SK-N-SH (cell line): ENCODE measurements around the gene SAMD8. TPM values are rescaled to one million over a fixed set of nuclear protein-coding genes. Genes with fewer than 3 reads are reported as not detected.

Experiments used
- CTCF ChIA-PET: fragments of 300-600, 350-600 bp; formaldehyde crosslinking; extraction: SDS; loops from one replicate; lab custom pipeline; 2021; lab: Yijun Ruan, JAX
- POLR2A ChIA-PET: fragments of 350-600 bp; sonication (Branson Sonifier 250); formaldehyde crosslinking; extraction: SDS; loops from one replicate; lab custom pipeline; 2020; ENCODE audit warnings: antibody characterized with exemption, inconsistent platforms; lab: Yijun Ruan, JAX
- DNase-seq: peaks from one replicate; pipeline ENCODE4 v3.0.0; 2012
- H2AFZ ChIP-seq: fragments of 200-600 bp; sonication (generic); 2 replicates; pipeline ENCODE4 v1.8.1; 2016; ENCODE audit warnings: antibody characterized with exemption, mild to moderate bottlenecking, low read depth
- H3F3A ChIP-seq: fragments of 200-600 bp; sonication (generic); replicated peaks from 2 replicates; pipeline ENCODE3; 2016; ENCODE audit warnings: antibody characterized with exemption, mild to moderate bottlenecking; ENCODE audit not compliant: insufficient read depth
- H3K27ac ChIP-seq, 2 experiments: fragments of 200-500 bp in 1 of 2; fragments of 200-600 bp in 1 of 2; sonication (Bioruptor generic) in 1 of 2; sonication (generic), shearing (Covaris generic) in 1 of 2; 2 replicates each; pipeline versions ENCODE4 v1.5.1 to v1.6.1; 2014 to 2016; ENCODE audit warnings: low read depth in 2 of 2, inconsistent platforms in 1 of 2, low read length in 1 of 2, mild to moderate bottlenecking in 1 of 2, mixed read lengths in 1 of 2
- H3K27me3 ChIP-seq: fragments of 200-600 bp; sonication (generic), shearing (Covaris generic); 2 replicates; pipeline ENCODE4 v1.6.1; 2016; ENCODE audit warnings: mixed run types; ENCODE audit not compliant: insufficient read depth
- H3K36me3 ChIP-seq, 2 experiments: fragments of 200-500 bp in 1 of 2; fragments of 200-600 bp in 1 of 2; sonication (Bioruptor generic) in 1 of 2; sonication (generic) in 1 of 2; replicated peaks in 1 of 2; 2 replicates each; pipeline versions ENCODE3 to v1.5.1; 2014 to 2016; ENCODE audit warnings: low read length in 1 of 2, mild to moderate bottlenecking in 1 of 2; ENCODE audit not compliant: insufficient read depth in 2 of 2, control insufficient read depth in 1 of 2
- H3K4me1 ChIP-seq, 2 experiments: fragments of 200-500 bp in 1 of 2; fragments of 200-600 bp in 1 of 2; sonication (Bioruptor generic) in 1 of 2; sonication (generic), shearing (Covaris generic) in 1 of 2; 2 replicates each; pipeline versions ENCODE4 v1.5.1 to v1.6.1; 2014 to 2016; ENCODE audit warnings: low read depth in 1 of 2, low read length in 1 of 2, mixed run types in 1 of 2; ENCODE audit not compliant: insufficient read depth in 2 of 2, control insufficient read depth in 1 of 2
- H3K4me2 ChIP-seq: fragments of 200-600 bp; sonication (generic), shearing (Covaris generic); 2 replicates; pipeline ENCODE4 v1.6.1; 2017; ENCODE audit warnings: mixed run types
- H3K4me3 ChIP-seq, 2 experiments: fragments of 200-500 bp in 1 of 2; fragments of 200-600 bp in 1 of 2; sonication (Bioruptor generic) in 1 of 2; sonication (generic), shearing (Covaris generic) in 1 of 2; 2 replicates each; pipeline versions ENCODE4 v1.5.1 to v1.8.1; 2014 to 2016; ENCODE audit warnings: low read depth in 2 of 2, inconsistent platforms in 1 of 2, low read length in 1 of 2, mild to moderate bottlenecking in 1 of 2, mixed read lengths in 1 of 2, moderate library complexity in 1 of 2
- H3K79me2 ChIP-seq: fragments of 200-600 bp; sonication (generic); 2 replicates; pipeline ENCODE4 v1.8.1; 2017; ENCODE audit warnings: mild to moderate bottlenecking; ENCODE audit not compliant: insufficient read depth
- H3K9ac ChIP-seq: fragments of 200-600 bp; sonication (generic); 2 replicates; pipeline ENCODE4 v1.6.1; 2017; ENCODE audit warnings: mixed run types
- H3K9me2 ChIP-seq: fragments of 200-600 bp; sonication (generic); 2 replicates; pipeline ENCODE4 v1.6.1; 2017; ENCODE audit warnings: mixed run types
- H3K9me3 ChIP-seq: fragments of 200-600 bp; sonication (generic); 2 replicates; pipeline ENCODE4 v1.6.1; 2017; ENCODE audit warnings: mixed run types, mild to moderate bottlenecking, moderate library complexity
- H4K20me1 ChIP-seq: fragments of 200-600 bp; sonication (generic); 2 replicates; pipeline ENCODE4 v1.6.1; 2017; ENCODE audit warnings: mild to moderate bottlenecking, mixed run types; ENCODE audit not compliant: insufficient read depth
- CHD2 ChIP-seq: fragments of 150-350 bp; IDR thresholded peaks from 2 replicates; pipeline ENCODE4 v1.6.1; 2018; ENCODE audit warnings: low read length; ENCODE audit not compliant: partially characterized antibody
- CTCF ChIP-seq: fragments of 200-600 bp; sonication (generic); IDR thresholded peaks from 2 replicates; pipeline ENCODE4 v1.6.1; 2017; ENCODE audit warnings: antibody characterized with exemption, mild to moderate bottlenecking, moderate library complexity
- GABPA ChIP-seq: IDR thresholded peaks from 2 replicates; pipeline ENCODE4 v1.4.0; 2012; ENCODE audit warnings: low read depth, mild to moderate bottlenecking
- IRF3 ChIP-seq: fragments of 150-350 bp; IDR thresholded peaks from 2 replicates; pipeline ENCODE4 v1.6.1; 2016; ENCODE audit warnings: mild to moderate bottlenecking, low read depth, low read length
- MEF2A ChIP-seq: IDR thresholded peaks from 2 replicates; pipeline ENCODE4 v1.4.0; 2012; ENCODE audit warnings: low read depth, borderline replicate concordance
- MXI1 ChIP-seq: IDR thresholded peaks from 2 replicates; pipeline ENCODE4 v1.6.1; 2012; ENCODE audit warnings: mild to moderate bottlenecking, low read depth, low read length, improper control_type of control experiment
- NRF1 ChIP-seq: IDR thresholded peaks from 2 replicates; pipeline ENCODE4 v1.6.1; 2012; ENCODE audit warnings: low read depth, mild to moderate bottlenecking, low read length
- RCOR1 ChIP-seq: fragments of 150-350 bp; IDR thresholded peaks from 2 replicates; pipeline ENCODE4 v1.6.1; 2017; ENCODE audit warnings: antibody characterized with exemption, low read length
- RXRA ChIP-seq: IDR thresholded peaks from 2 replicates; pipeline ENCODE4 v1.4.0; 2012; ENCODE audit warnings: low read depth, mild to moderate bottlenecking, borderline replicate concordance
- ZBTB33 ChIP-seq: IDR thresholded peaks from 2 replicates; pipeline ENCODE4 v1.4.0; 2012; ENCODE audit warnings: low read depth, borderline replicate concordance
- WGBS: methylation state at CpG from one replicate; pipeline ENCODE4 v1.1.6; 2017; ENCODE audit warnings: low lambda C conversion rate; 5-methylcytosine and 5-hydroxymethylcytosine counted together
- polyA plus RNA-seq, 3 experiments: library from polyadenylated mRNA; depleted of rRNA; stranded (reverse); fragments of >200 nt; gene quantifications; 2 replicates each; pipeline ENCODE4 v1.2.3, GENCODE V29; 2012

The SAMD8 gene
- polyA plus RNA-seq (2012; rRNA removed): 9.7 and 14.3 TPM in 2 replicates
- 13.9 and 14.6 TPM in 2 replicates for polyA plus RNA-seq (2012; cell fraction: cytosol; rRNA removed)
- polyA plus RNA-seq (2012; cell fraction: nucleus; rRNA removed): 8.0 and 12.5 TPM in 2 replicates

GRCh38 chr10:75111365-75111906 lies at the start of gene SAMD8:
Gene SAMD8, plus strand, starts transcription at chr10:75111656. Its CDS starts 38,873 bp downstream, at chr10:75150529.
- peak; percentile 99 for DNase-seq
- no peaks in the 10 kb centered on the region for H3K9me2 ChIP-seq
- peak within 1 kb of the TSS; percentile 94 for H3K9ac ChIP-seq
- H3K27ac ChIP-seq: peak within 1 kb of the TSS; percentile 91 to 97
- ChIA-PET POLR2A (interaction anchor here (0.6 to 1.0 kb wide), 3 partner anchors 99 to 805 kb away, joined by 3 to 7 read pairs (median 3); partner anchors contain the start of gene VDAC2), CTCF (interaction anchor here (0.7 to 6.4 kb wide), 10 partner anchors 77 to 1873 kb away, joined by 3 to 36 read pairs (median 4); partner anchors contain the start of gene COMTD1)
- TF ChIP-seq RXRA: no peak
- 0 out of 2 replicates have a peak, but pooled peaks have one; percentile 16 for TF ChIP-seq RCOR1
- no peak for TF ChIP-seq IRF3
- no peak for TF ChIP-seq MEF2A
- TF ChIP-seq NRF1: peak; percentile 60
- TF ChIP-seq GABPA: peak; percentile 80
- TF ChIP-seq CHD2: peak; percentile 97
- no peak; the same call in none of the 2 replicates for TF ChIP-seq CTCF
- peak; percentile 90 for TF ChIP-seq ZBTB33
- 0 out of 2 replicates have a peak, but pooled peaks have one; percentile 5 for TF ChIP-seq MXI1
- H3K4me3 ChIP-seq: peak within 1 kb of the TSS; percentile 75 to 96
- H4K20me1 ChIP-seq: peaks cover 38% of the 10 kb centered on the region
- H2AFZ ChIP-seq: peak within 1 kb of the TSS; percentile 77
- under 1% methylated on average over 29 of the region's 61 CpGs for WGBS
- H3K27me3 ChIP-seq: no peaks in the 10 kb centered on the region
- H3K36me3 ChIP-seq: peaks cover 0 to 6% of the 10 kb centered on the region in 2 experiments
- no peaks in the 10 kb centered on the region for H3K9me3 ChIP-seq
- H3K4me1 ChIP-seq: peaks cover 5 to 8% of the 10 kb centered on the region in 2 experiments; a peak in 3 of 4 replicates
- peak within 1 kb of the TSS; percentile 87 for H3K4me2 ChIP-seq
- peaks cover 45% of the 10 kb centered on the region for H3K79me2 ChIP-seq
- peaks cover 32% of the 10 kb centered on the region for H3F3A ChIP-seq
